ENCODE measurements around the gene C9orf43. TPM values are rescaled to one million over a fixed set of nuclear protein-coding genes. Genes with fewer than 3 reads are reported as not detected.
A peak's percentile ranks its signal among the peaks of the same experiment; 100 is the strongest.
"Not testable (repeated sequence)": the region's sequence is repeated elsewhere in the genome, so short reads cannot be mapped to it uniquely, and the experiment has no call there.

C9orf43 gene
- 0.32 and 0.43 TPM in 2 replicates for total RNA-seq

GRCh38 chr9:113410207-113410864 is at the start of gene C9orf43, which contains the start of gene POLE3:
C9orf43 (plus strand) TSS chr9:113410747; CDS start chr9:113413494, 2,747 bp downstream.
POLE3 (minus strand) TSS chr9:113410675; CDS start chr9:113410293, 382 bp downstream.
- TF ChIP-seq CTCF (IDR thresholded peaks at IDR 0.05; ENCODE audit: insufficient read depth, low read depth, low read length) = no peak

GRCh38 chr9:113361304-113362018 is 49.1 kb upstream of the C9orf43 start:
- TF ChIP-seq CTCF (IDR thresholded peaks at IDR 0.05; ENCODE audit: insufficient read depth, low read depth, low read length) = no peak
- no peak for DNase-seq (ENCODE audit: low read depth)
- no peak overlapping the region for H3K4me3 ChIP-seq (ENCODE audit: low read depth, low read length)

More at GRCh38 chr9:113410207-113410864, at the start of gene C9orf43, which contains the start of gene POLE3:
- peak within 1 kb of the TSS; percentile 73 for H3K4me3 ChIP-seq (ENCODE audit: low read depth, low read length)
- DNase-seq (ENCODE audit: low read depth) = peak; percentile 97

GRCh38 chr9:113363336-113363735 is 47.2 kb upstream of the C9orf43 start:
- no peak for DNase-seq (ENCODE audit: low read depth)
- no peak for TF ChIP-seq CTCF (IDR thresholded peaks at IDR 0.05; ENCODE audit: insufficient read depth, low read depth, low read length)
- H3K4me3 ChIP-seq (ENCODE audit: low read depth, low read length) = no peak overlapping the region

GRCh38 chr9:113364951-113365350 is 45.6 kb upstream of the C9orf43 start:
- no peak overlapping the region for H3K4me3 ChIP-seq (ENCODE audit: low read depth, low read length)
- TF ChIP-seq CTCF (IDR thresholded peaks at IDR 0.05; ENCODE audit: insufficient read depth, low read depth, low read length) = no peak
- DNase-seq (ENCODE audit: low read depth) = no peak

GRCh38 chr9:113365652-113366051 is 44.9 kb upstream of the C9orf43 start:
- not testable (repeated sequence) for DNase-seq (ENCODE audit: low read depth); H3K4me3 ChIP-seq (ENCODE audit: low read depth, low read length)

- no peak overlapping the region for H3K4me3 ChIP-seq (ENCODE audit: low read depth, low read length)
- no peak for TF ChIP-seq CTCF (IDR thresholded peaks at IDR 0.05; ENCODE audit: insufficient read depth, low read depth, low read length)
- DNase-seq (ENCODE audit: low read depth) = no peak
Measured at GRCh38 chr9:113368348-113368981, 42.1 kb upstream of the C9orf43 start.
